GM04504 (cell line): ENCODE results near the gene USP34.
"Not testable (repeated sequence)": the region's sequence is repeated elsewhere in the genome, so short reads cannot be mapped to it uniquely, and the experiment has no call there.

Experiments used
- DNase-seq: peaks from one replicate; pipeline ENCODE4 v3.0.0-alpha.2; 2012; ENCODE audit warnings: low read depth

Gene USP34

DNA sequence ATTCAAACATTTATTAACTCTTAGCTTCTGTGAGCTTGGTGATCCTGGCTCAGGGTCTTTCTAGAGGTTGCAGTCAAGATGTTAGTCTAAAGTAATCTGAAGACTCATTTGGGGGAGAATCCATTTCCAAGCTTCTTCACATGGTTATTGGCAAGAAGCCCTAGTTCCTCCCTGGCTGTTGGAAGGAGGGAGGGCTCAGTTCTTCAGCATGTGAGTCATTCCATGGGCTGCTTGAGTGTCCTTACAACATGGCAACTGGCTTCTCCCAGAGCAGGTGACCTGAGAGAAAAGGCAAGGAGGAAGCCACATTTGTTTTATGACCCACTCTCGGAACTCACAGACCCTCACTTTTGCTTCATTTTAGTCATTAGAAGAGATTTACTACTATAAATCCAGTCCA is 319.5 kb downstream of the USP34 start:
- DNase-seq: no peak

DNA sequence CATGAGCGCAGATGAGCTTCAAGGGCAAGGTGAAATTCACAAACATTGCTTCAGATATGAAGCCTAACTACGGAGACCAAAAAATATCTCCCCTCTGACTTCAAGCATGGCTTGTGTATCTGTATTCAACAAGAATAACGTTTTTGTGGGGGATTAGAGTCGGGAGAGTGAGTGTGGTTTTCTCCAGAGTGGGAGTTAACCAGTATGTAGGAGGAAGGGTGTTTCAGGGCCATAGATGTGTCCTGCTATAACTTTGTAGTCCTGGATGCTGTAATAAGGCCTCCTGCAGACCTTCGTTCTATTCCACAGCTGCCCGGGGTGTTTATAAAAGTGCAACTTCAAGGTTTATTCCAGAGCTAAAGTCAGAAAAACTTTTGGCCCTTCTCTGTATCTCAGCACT is 321.8 kb downstream of the USP34 start:
- no peak for DNase-seq

DNA sequence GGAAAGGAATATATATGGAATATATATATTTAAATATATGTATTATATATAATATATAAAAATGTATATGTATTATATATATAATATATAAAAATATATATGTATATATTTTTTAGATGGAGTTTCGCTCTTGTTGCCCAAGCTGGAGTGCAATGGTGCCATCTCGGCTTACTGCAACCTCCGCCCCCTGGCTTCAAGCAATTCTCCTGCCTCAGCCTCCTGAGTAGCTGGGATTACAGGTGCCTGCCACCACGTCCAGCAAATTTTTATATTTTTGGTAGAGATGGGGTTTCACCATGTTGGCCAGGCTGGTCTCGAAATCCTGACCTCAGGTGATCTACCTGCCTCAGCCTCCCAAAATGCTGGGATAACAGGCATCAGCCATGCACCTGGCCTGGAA is 322.8 kb downstream of the USP34 start:
- DNase-seq: not testable (repeated sequence)

DNA sequence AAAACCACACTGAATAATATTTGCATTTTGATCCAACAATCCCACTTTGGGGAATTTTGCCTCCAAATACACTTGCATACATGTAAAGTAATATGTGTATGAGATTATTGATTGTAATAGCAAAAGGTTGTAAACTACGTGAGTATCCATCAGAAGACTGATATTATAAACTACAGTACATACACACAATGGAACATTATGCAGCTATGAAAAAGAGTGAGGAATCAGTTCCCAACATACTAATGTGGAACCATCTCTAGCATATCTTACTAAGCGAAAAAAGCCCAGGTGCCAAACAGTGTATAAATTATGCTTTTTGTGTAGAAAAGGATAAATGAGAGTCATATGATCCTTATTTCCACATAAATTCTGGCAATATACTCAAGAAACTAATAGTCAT is 324.9 kb downstream of the USP34 start:
- no peak for DNase-seq

DNA sequence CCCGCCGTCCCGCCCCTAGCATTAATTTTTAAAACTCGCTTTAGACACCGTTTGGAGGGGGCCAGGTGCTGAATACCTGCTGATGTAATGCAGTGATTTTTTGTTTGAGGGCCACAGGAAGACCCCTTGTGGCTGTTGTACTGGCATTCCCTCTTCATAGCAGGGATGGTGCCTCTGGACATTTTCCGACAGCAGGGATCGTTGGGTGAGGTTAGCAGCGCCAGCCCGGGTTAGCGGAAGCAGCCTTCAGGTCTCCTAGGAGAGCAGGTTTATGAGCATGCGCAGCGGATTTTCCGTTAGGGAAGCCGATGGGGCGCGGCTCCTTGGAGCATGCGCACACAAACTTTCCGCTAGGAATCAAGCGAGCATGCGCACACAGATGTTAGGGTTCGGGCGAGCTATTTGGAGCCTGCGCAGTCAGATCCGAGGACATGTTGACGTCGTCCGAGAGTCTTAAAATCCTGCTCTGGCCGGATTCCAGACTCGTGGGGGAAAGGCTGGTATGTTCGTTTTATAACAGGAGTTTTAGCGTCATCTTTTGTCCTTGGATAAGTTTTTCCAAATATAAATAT is 326.1 kb downstream of the USP34 start:
- DNase-seq: peak; percentile 96

DNA sequence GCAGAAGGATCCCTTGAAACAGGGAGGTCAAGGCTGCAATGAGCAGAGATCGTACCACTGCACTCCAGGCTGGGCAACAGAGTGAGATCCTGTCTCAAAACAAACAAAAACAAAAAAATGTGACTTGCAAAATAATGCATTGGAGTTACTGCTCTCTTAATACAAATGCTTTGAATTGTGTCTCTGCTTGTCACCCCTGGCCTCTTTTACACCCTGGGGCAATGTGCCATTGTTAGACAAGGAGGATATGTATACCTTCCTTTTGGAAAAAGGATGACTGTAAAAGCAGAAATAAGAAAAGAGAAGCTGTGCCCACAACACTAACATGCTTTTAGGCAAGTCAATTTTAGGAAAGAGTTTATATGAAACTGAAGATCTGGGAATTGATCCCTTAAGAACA is 329.7 kb downstream of the USP34 start:
- DNase-seq: no peak

DNA sequence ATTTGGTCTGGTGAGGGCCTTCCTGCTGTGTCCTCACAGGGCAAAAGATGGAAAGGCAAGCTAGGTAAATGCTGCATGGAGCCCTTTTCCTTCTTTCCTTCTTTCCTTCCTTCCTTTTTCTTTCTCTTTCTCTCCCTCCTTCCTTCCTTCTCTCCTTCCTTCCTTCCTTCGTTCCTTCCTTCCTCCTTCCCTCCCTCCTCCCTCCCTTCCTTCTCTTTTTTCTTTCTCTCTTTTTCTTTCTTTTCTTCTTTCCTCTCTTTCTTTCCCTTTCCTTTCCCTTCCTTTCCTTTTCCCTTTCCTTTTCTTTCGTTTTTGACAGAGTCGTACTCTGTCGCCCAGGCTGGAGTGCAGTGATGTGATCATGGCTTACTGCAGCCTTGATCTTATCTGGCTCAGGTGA is 332.0 kb downstream of the USP34 start:
- DNase-seq: no peak
